ENCODE results near the gene HECA. TPM values are rescaled to one million over a fixed set of nuclear protein-coding genes. Genes with fewer than 3 reads are reported as not detected.

Gene HECA
- total RNA-seq, 1 donor from 2014 or later = 38.3 TPM

- Mint-ChIP-seq H3K4me1 (peaks cover 76% of the 10 kb centered on the region), H3K36me3 (ENCODE audit: low read depth) (peaks cover 20% of the 10 kb centered on the region), H3K9me3 (no peaks in the 10 kb centered on the region), H3K4me3 (no peak overlapping the region), H3K27ac (peak overlapping the region; percentile 56), H3K27me3 (no peaks in the 10 kb centered on the region)
- DNase-seq (no peak), ATAC-seq (ENCODE audit: low read depth) (no peak)
- CTCF ChIA-PET = no interaction called here
- no peak for TF ChIP-seq CTCF (IDR thresholded peaks at IDR 0.05)
- POLR2A ChIA-PET = interaction anchor here (1.4 kb wide), 1 partner anchor 223 kb away, joined by 4 read pairs; the partner anchor contains the start of gene CITED2
- intact Hi-C loops (cut with micrococcal nuclease) = no loop called here
These were observed 17.4 kb downstream of the HECA start for GRCh38 chr6:139152088-139152891.

- Mint-ChIP-seq H3K4me3 (no peak overlapping the region), H3K27me3 (no peaks in the 10 kb centered on the region), H3K9me3 (no peaks in the 10 kb centered on the region), H3K36me3 (ENCODE audit: low read depth) (peaks cover 24% of the 10 kb centered on the region), H3K4me1 (peaks cover 76% of the 10 kb centered on the region), H3K27ac (no peak overlapping the region)
- intact Hi-C loops (cut with micrococcal nuclease) = no loop called here
- CTCF ChIA-PET = no interaction called here
- no peak for TF ChIP-seq CTCF (IDR thresholded peaks at IDR 0.05)
- DNase-seq (no peak), ATAC-seq (ENCODE audit: low read depth) (no peak)
- POLR2A ChIA-PET = interaction anchor here (1.4 kb wide), 1 partner anchor 222 kb away, joined by 4 read pairs; the partner anchor contains the start of gene CITED2
These were observed 18.0 kb downstream of the HECA start for GRCh38 chr6:139152892-139153271.

GRCh38 chr6:139153855-139154254 is 19.0 kb downstream of the HECA start:
- Mint-ChIP-seq H3K4me1 (peaks cover 70% of the 10 kb centered on the region), H3K36me3 (ENCODE audit: low read depth) (peaks cover 24% of the 10 kb centered on the region), H3K27me3 (no peaks in the 10 kb centered on the region), H3K4me3 (no peak overlapping the region), H3K9me3 (no peaks in the 10 kb centered on the region), H3K27ac (no peak overlapping the region)
- ATAC-seq (ENCODE audit: low read depth) (no peak), DNase-seq (no peak)
- POLR2A ChIA-PET = no interaction called here
- intact Hi-C loops (cut with micrococcal nuclease) = no loop called here
- CTCF ChIA-PET = no interaction called here
- no peak for TF ChIP-seq CTCF (IDR thresholded peaks at IDR 0.05)

- intact Hi-C loops (cut with micrococcal nuclease) = no loop called here
- peak overlapping the region; percentile 3 for H3K27ac Mint-ChIP-seq
- no peak for TF ChIP-seq CTCF (IDR thresholded peaks at IDR 0.05)
- ChIA-PET CTCF (interaction anchor here (0.9 kb wide), 1 partner anchor 23 kb away, joined by 3 read pairs; no protein-coding TSS in a partner anchor), POLR2A (no interaction called here)
- no peaks in the 10 kb centered on the region for H3K9me3 Mint-ChIP-seq
- H3K4me3 Mint-ChIP-seq = no peak overlapping the region
- H3K36me3 Mint-ChIP-seq (ENCODE audit: low read depth) = peaks cover 29% of the 10 kb centered on the region
- no peak for DNase-seq
- peaks cover 70% of the 10 kb centered on the region for H3K4me1 Mint-ChIP-seq
- ATAC-seq (ENCODE audit: low read depth) = no peak
- no peaks in the 10 kb centered on the region for H3K27me3 Mint-ChIP-seq
These were observed 20.1 kb downstream of the HECA start for GRCh38 chr6:139154881-139155547.

- Mint-ChIP-seq H3K4me1 (peaks cover 72% of the 10 kb centered on the region), H3K27ac (peak overlapping the region; percentile 52), H3K9me3 (no peaks in the 10 kb centered on the region), H3K36me3 (ENCODE audit: low read depth) (peaks cover 29% of the 10 kb centered on the region), H3K27me3 (no peaks in the 10 kb centered on the region), H3K4me3 (no peak overlapping the region)
- intact Hi-C loops (cut with micrococcal nuclease) = no loop called here
- ChIA-PET CTCF (no interaction called here), POLR2A (no interaction called here)
- no peak for ATAC-seq (ENCODE audit: low read depth)
- TF ChIP-seq CTCF (IDR thresholded peaks at IDR 0.05) = no peak
- DNase-seq = no peak
These were observed 21.2 kb downstream of the HECA start for GRCh38 chr6:139156102-139156501.
